Activated CD4-positive, alpha-beta T cell treated with anti-CD3 and anti-CD28 coated beads, Interleukin-2, amount 50 U/mL, for 24 hours (primary cell): ENCODE data around the gene TSEN34.

Experiments used
- DNase-seq, 2 donors: peaks; one replicate each; pipeline ENCODE4 v3.0.0-alpha.2; 2020; ENCODE audit warnings: low read depth in 1 of 2, low spot score in 1 of 2

The TSEN34 gene

GRCh38 chr19:54191011-54191810, at the start of gene TSEN34:
TSS of gene TSEN34 (plus strand) at chr19:54191308. CDS start at chr19:54191365, 57 bp downstream.
- DNase-seq: peak in 1 of 2 donors; percentile 76

- DNase-seq: no peak
Measured at GRCh38 chr19:54141356-54141755, 49.8 kb upstream of the TSEN34 start.

DNA sequence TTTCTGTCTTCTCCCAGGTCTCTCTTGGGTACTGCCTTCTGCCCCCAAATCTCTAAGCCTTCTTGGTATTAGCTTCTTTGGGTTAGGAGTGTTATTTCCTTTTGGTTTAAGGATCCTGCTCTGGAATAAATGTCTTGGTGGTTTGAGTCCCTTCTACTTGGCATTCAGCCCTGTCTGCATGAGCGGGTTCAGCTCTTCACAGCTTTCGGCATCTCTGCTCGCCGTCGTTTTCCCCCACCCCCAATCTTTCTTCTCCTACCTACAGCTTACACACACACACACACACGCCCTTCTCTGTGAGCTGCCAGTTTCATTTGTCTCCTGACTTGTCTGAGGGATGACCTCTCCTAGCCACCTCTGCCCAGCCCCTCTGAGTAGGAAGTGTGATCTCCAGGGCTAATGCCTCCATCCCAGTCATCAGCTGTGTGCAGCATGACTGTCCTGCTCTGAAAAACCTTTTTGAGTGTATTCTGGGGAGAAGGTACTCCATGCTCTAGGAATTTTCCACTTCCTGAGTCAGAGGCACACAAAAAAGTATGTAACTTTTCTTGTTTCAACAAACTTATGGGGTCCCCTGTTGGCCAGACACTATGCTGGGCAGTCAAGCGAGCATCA, 48.8 kb upstream of the TSEN34 start:
- DNase-seq: no peak

GRCh38 chr19:54145541-54146158, 45.5 kb upstream of the TSEN34 start:
- no peak for DNase-seq

- DNase-seq: no peak
Measured at GRCh38 chr19:54147676-54148075, 43.4 kb upstream of the TSEN34 start.

- no peak for DNase-seq
Measured at GRCh38 chr19:54148158-54148557, 43.0 kb upstream of the TSEN34 start.

DNA sequence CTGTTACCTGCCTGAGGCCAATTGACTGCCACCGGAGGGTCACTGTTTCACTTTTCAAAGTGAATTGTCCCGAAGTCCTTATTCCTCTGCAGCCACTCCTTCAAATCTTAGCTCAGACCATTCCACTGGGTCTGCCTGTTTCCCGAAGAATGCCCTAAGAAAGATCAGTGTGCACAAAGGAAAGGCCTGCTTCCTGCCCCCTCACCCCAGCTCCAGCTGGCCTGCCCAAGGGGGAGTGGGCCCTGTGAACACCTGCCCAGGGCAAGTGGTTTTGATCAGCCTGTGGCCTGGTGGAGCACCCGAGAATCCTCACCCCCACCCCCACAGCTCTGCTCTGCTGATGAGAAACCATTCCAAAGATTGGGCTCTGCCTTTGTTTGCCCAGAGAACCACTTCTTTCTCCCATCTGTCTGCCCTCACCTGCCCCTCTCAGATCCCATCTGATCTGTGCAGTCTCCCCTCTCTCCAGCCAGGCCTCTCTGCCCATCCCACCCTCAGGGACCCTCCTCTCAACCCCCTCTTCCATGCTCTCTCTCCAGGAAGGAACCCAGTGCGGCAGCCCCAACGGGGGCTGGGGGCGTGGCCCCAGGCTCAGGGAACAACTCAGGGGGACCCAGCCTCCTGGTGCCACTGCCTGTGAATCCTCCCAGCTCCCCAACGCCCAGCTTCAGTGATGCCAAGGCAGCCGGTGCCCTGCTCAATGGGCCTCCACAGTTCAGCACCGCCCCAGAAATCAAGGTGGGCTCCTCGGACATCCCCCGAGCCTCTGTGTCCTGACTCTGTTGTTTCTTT, 41.9 kb upstream of the TSEN34 start:
- no peak for DNase-seq

DNA sequence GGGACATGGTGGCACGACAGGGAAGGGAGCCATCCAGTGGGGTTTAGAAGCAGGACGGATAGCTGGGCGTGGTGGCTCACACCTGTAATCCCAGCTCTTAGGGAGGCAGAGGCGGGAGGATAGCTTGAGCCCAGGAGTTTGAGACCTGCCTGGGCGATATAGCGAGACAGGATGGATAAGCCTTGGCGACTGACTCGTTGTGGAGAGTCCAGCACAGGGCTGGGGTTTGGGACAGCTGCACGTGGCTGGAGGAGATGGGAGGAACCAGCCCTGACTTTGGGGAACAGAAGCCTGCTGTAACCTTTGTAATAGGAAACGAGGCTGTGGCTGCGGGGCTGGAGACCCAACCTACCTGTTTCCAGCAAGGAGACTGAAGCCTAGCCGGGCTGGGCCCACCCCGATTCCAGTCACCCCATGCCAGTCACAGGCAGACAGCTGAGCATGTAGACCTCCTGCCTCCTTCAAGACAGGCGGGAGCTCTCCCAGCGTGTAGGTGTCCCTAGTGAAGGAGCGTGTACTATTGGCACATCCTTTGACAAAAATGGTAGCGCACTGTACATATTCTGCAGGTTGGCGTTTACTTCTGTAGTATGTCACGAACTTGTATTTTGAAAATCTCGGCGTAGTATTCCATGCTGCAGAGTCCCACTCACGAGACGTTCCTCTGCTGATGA, 39.6 kb upstream of the TSEN34 start:
- DNase-seq: no peak

- no peak for DNase-seq
Measured at GRCh38 chr19:54152267-54152666, 38.8 kb upstream of the TSEN34 start.

DNA sequence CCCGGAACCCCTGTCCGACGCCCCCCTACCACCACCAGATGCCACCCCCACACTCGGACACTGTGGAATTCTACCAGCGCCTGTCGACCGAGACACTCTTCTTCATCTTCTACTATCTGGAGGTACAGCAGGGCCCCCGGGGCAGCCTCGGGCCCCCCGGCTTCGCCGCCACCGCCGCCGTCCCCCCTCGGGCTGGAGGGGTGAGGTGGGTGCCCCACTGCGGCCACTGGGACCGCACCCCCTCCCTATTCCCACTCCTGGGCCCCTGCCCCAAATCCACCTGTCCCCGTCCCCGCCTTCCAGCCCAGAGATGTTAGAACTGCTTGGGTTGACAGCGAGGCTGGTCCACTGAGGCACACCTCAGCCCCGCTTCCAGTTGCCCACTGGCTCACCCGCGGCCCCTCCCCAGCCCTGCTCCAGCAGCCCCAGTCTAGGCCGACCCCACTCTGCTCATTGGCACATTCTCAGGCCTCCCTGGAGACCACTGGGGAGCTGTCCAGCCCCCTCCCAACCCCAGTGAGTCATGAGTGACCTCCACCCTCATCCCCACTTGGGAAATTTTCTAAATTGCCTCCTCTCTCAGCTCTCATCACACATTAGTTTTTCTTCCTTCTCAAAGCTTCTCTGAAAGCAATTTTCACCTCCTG, 38.1 kb upstream of the TSEN34 start:
- no peak for DNase-seq

DNA sequence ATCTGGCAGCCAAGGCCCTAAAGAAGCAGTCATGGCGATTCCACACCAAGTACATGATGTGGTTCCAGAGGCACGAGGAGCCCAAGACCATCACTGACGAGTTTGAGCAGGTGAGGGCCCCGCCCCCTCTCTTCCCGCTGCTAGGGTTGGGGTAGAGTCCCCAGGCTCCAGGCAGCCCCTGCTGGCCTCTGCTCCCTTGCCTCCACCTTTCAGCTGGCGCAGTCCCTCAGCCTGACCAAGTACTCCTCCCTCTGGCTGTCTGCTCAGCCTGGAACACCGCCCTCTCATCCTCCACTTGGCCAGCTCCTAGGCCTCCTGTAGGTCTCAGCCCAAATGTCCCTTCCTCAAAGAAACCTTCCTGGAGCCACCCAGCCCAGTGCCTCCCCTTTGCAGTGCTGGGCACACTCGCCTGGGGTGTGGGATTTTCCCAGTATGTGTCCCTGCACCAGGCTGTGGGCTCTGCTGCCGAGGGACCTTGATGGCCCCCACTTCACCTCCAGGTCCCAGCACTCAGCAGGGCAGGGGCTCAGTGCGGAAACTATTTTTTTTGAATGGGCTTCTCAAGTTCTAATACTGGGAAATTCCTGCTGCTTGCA, 37.3 kb upstream of the TSEN34 start:
- no peak for DNase-seq

- DNase-seq: no peak
Measured at GRCh38 chr19:54154603-54155345, 36.3 kb upstream of the TSEN34 start.

DNA sequence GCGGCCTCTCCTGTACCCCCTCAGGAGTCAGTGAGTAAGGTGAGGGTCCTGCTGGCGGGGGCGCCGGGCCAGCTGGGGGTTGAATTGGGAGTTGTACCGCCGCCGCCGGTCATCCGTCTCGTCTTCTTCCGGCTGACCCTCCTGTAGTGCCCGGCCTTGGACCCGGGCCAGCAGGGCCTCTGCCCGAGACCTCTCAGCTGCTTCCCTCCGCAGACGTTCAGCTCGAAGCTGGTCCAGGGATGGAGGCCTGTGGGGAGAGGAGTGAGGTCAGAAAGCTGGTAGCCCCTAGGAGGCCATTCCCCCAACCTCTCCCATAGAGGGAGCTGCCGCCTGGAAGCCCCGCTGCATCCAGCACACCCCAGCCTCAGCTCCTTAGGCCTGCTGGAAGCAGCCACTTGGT, 35.4 kb upstream of the TSEN34 start:
- no peak for DNase-seq

GRCh38 chr19:54156490-54156889, 34.6 kb upstream of the TSEN34 start:
- DNase-seq: no peak

DNA sequence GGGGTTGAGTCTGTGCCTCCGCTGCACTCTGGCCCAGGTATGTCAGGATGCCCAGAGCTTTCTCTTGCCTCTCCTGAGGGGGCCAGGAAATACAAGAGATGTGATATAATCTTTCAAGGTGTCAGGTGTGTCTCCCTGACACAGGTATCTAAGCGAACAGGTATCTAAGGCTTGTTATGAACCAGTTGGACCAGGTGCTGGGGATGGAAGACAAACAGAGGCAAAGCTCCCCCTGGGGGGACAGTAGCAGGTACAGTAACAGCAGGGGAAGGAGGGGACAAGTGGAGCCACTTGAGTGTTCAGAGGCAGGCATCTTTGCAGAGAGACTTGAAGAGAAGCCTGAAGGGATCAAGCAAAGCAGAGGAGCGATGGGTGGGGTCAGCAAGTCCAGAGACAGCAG, 34.2 kb upstream of the TSEN34 start:
- DNase-seq: no peak

DNA sequence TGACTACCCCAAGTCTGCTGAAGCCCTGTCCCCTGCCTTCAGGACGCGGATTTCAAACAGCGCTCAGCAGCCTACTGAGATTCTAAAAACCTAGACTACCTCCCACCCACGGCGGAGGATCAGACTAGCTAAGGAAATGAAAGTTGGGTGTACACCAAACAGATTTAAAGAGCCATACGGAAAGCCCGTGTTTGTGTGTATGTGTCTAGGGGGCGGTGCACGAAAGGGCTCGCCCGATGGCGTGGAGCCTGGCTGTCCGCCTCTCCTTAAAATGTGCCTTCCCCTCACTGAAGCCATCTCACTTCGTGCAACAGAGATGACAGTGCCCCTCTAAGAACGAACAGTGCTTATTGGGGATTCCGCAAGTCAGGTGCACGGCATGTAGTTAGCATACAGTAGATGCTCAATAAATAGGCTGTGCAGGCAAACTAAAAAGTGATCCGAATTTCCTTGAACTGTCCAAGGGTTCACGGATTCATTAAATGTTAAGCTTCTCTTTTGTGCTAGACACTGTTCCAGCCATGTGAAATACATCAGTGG, 32.2 kb upstream of the TSEN34 start:
- no peak for DNase-seq

DNA sequence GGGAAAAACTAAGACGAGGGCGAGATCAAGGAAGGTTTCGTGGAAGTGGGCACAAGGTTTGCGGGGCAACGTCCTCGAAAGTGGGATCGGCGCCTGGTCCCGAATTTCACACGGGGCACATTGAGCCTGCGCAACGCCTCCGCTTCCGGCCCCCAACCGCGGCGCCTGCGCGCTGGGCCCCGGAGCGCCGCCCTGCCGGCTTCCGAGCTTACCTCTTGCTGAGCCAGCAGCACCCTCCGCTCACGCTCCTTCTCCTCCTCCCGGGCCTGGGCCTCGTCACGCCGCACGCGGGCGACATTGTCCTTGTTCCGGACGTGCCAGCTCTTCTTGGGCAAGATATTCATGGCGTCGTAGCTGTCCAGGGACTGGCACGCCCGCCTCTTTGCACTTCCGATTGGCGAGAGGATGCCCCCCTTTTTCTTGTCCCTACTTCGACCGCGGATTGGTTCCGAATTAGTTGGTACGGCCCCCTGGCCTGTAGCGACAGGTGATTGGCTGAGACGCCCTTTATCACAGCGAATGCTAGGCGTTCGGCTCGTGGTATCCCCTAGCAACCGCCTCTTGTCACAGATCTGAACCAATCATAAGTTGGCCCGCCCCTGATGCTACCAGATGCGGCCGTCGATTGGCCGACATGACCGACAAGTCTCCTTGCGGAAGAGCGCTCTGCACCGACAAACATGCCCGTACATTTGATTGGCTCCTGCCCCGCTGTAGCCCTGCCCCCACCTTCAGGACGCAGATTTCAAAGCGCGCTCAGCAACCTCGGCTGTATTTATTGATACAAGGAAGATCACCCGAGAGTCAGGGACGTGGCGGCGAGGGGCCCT, 31.5 kb upstream of the TSEN34 start, which contains the start of gene LENG1:
Gene LENG1, minus strand, starts transcription at position 370 of the 830 bp plus-strand sequence. Its CDS starts 26 bp downstream, at position 344.
- peak; percentile 86 to 100 for DNase-seq

DNA sequence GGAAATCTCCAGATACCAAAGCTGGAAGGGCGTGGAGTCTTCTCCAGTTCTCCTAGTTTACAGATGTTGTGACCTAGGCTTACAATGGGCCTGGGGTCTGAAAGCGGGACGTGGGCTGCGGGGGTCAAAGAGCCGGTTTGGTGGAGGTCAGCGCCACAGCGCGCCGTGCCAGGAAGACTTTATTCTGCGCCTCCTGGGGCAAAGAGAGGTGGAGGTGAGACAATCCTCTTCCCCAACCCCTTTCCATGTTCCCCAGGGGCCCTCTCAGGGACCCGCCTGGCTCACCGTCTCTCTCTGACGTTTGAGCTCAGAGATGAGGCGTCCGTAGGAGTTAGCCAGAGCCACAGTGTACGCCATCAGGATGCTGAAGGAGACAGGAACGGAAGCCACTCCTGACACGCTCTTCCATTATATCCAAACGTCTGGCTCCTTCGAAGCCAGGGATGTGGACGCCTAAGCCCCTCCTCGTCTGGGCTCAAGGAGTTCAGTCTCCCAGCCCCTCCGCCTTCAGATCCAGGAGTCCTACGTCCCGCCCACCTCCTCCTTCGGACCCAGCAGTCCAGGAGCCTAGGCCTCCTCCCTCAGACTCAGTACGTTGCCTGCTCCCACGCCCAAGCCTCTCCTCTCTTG, 30.8 kb upstream of the TSEN34 start:
- DNase-seq: no peak
